Testis (tissue), 2 donors: ENCODE measurements around the gene MPRIP.

Experiments
- CTCF ChIP-seq, 3 experiments: fragments of 450-650 bp in 2 of 3; fragments of 200-600 bp in 1 of 3; sonication (generic) in 1 of 3; IDR thresholded peaks; one replicate each; pipeline ENCODE4 v1.5.1; 2016 to 2019; ENCODE audit warnings: antibody characterized with exemption in 3 of 3, mild to moderate bottlenecking in 2 of 3, moderate library complexity in 1 of 3
- POLR2A ChIP-seq: fragments of 450-650 bp; IDR thresholded peaks from one replicate; pipeline ENCODE4 v1.6.1; 2017; ENCODE audit warnings: antibody characterized with exemption, mild to moderate bottlenecking, moderate library complexity

DNA sequence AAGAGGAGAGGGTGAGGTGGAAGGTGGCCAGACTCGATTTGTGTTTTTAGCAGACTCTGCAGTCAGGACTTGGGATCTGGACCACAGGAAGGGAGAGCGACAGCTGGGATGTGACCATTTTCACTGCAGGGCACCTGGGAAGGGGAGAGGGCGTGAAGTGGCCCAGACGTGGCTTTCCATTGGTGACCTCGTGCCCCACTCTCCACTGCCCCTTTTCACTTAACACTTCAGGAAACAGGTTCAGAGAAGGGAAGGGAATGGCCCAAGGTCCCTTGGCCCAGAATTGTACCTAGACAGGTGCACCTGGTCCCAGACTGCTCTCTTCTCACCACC, 22.9 kb upstream of the MPRIP start:
- TF ChIP-seq CTCF (IDR thresholded peaks at IDR 0.05): no peak
- TF ChIP-seq POLR2A: no peak
